NCI-H510A (cell line): Measurements from ENCODE around the gene MARK1.

ENCODE experiments used
- DNase-seq: peaks from one replicate; lab custom pipeline; 2025; lab: John Stamatoyannopoulos, UW

Gene MARK1

GRCh38 chr1:220527908-220528678 is at the start of gene MARK1:
Gene MARK1, plus strand, starts transcription at chr1:220528136. Its CDS starts 687 bp downstream, at chr1:220528823.
- DNase-seq, result peak; percentile 56

- DNase-seq, result no peak
Measured at GRCh38 chr1:220483700-220484099, 44.2 kb upstream of the MARK1 start.

GRCh38 chr1:220484135-220484534 is 43.8 kb upstream of the MARK1 start:
- no peak for DNase-seq

- DNase-seq, result no peak
Measured at GRCh38 chr1:220485131-220485530, 42.8 kb upstream of the MARK1 start.

GRCh38 chr1:220485791-220486190 is 42.1 kb upstream of the MARK1 start:
- no peak for DNase-seq

GRCh38 chr1:220487297-220487820 is 40.6 kb upstream of the MARK1 start:
- DNase-seq, result peak; percentile 65

GRCh38 chr1:220491891-220492290 is 36.0 kb upstream of the MARK1 start:
- DNase-seq, result no peak

- DNase-seq, result no peak
Measured at GRCh38 chr1:220497220-220497947, 30.6 kb upstream of the MARK1 start.

- DNase-seq, result no peak
Measured at GRCh38 chr1:220498188-220498587, 29.7 kb upstream of the MARK1 start.

GRCh38 chr1:220500372-220500771 is 27.6 kb upstream of the MARK1 start:
- no peak for DNase-seq

GRCh38 chr1:220504329-220504728 is 23.6 kb upstream of the MARK1 start:
- DNase-seq, result no peak

- DNase-seq, result no peak
Measured at GRCh38 chr1:220507085-220507484, 20.9 kb upstream of the MARK1 start.

- DNase-seq, result no peak
Measured at GRCh38 chr1:220511179-220511578, 16.8 kb upstream of the MARK1 start.

GRCh38 chr1:220511785-220512184 is 16.2 kb upstream of the MARK1 start:
- DNase-seq, result no peak

GRCh38 chr1:220513834-220514233 is 14.1 kb upstream of the MARK1 start:
- DNase-seq, result no peak

- DNase-seq, result no peak
Measured at GRCh38 chr1:220514256-220514655, 13.7 kb upstream of the MARK1 start.

GRCh38 chr1:220516014-220516721 is 11.8 kb upstream of the MARK1 start:
- no peak for DNase-seq

GRCh38 chr1:220516722-220517042 is 11.3 kb upstream of the MARK1 start:
- DNase-seq, result no peak

- peak; percentile 57 for DNase-seq
Measured at GRCh38 chr1:220521778-220522177, 6.2 kb upstream of the MARK1 start.

GRCh38 chr1:220526294-220526693 is 1.6 kb upstream of the MARK1 start:
- DNase-seq, result no peak

GRCh38 chr1:220527279-220527907 is 543 bp upstream of the MARK1 start:
- DNase-seq, result no peak
